ENCODE results near the gene NDUFB6. TPM values are rescaled to one million over a fixed set of nuclear protein-coding genes. Genes with fewer than 3 reads are reported as not detected.
"Not testable (repeated sequence)": the region's sequence is repeated elsewhere in the genome, so short reads cannot be mapped to it uniquely, and the experiment has no call there.

Gene NDUFB6
- polyA plus RNA-seq, 1 donor from 2014 or later: 148 TPM

DNA sequence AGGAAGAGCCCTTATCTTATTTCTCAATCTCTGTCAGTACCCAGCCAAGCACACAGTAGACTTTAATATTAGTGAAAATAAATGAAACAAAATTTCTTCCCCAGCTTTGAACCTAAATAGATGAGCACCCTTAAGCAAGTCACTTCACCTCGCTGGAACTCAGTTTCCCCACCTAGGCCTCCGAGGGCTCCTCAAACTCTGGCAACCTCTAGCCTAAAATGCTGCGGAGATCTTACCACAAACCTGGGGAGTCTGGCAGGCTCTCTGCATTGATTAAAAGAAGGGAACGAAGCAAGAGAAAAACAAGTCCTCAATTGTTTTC is 47.3 kb downstream of the NDUFB6 start:
- no peaks in the 10 kb centered on the region for H3K9me2 ChIP-seq (ENCODE audit: insufficient read depth, low read length)
- no peak overlapping the region for H3K9ac ChIP-seq (ENCODE audit: low read length)
- no peaks in the 10 kb centered on the region for H3K79me2 ChIP-seq (replicated peaks; ENCODE audit: insufficient read depth, low read length)
- H3F3A ChIP-seq (ENCODE audit: insufficient read depth, low read length, poor library complexity, severe bottlenecking): no peaks in the 10 kb centered on the region
- H3K27ac ChIP-seq (ENCODE audit: low read length): no peak overlapping the region
- H3K9me3 ChIP-seq (ENCODE audit: low read length): no peaks in the 10 kb centered on the region
- H3K36me3 ChIP-seq (ENCODE audit: insufficient read depth, low read length): no peaks in the 10 kb centered on the region
- no peaks in the 10 kb centered on the region for H4K20me1 ChIP-seq (ENCODE audit: insufficient read depth)
- H2AFZ ChIP-seq (ENCODE audit: low read depth, low read length): no peak overlapping the region
- no peaks in the 10 kb centered on the region for H3K27me3 ChIP-seq (ENCODE audit: insufficient read depth, low read depth, low read length)
- TF ChIP-seq, protein P1, sequence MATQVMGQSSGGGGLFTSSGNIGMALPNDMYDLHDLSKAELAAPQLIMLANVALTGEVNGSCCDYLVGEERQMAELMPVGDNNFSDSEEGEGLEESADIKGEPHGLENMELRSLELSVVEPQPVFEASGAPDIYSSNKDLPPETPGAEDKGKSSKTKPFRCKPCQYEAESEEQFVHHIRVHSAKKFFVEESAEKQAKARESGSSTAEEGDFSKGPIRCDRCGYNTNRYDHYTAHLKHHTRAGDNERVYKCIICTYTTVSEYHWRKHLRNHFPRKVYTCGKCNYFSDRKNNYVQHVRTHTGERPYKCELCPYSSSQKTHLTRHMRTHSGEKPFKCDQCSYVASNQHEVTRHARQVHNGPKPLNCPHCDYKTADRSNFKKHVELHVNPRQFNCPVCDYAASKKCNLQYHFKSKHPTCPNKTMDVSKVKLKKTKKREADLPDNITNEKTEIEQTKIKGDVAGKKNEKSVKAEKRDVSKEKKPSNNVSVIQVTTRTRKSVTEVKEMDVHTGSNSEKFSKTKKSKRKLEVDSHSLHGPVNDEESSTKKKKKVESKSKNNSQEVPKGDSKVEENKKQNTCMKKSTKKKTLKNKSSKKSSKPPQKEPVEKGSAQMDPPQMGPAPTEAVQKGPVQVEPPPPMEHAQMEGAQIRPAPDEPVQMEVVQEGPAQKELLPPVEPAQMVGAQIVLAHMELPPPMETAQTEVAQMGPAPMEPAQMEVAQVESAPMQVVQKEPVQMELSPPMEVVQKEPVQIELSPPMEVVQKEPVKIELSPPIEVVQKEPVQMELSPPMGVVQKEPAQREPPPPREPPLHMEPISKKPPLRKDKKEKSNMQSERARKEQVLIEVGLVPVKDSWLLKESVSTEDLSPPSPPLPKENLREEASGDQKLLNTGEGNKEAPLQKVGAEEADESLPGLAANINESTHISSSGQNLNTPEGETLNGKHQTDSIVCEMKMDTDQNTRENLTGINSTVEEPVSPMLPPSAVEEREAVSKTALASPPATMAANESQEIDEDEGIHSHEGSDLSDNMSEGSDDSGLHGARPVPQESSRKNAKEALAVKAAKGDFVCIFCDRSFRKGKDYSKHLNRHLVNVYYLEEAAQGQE (IDR thresholded peaks at IDR 0.05; ENCODE audit: borderline replicate concordance): no peak
- no peak for TF ChIP-seq POLR2AphosphoS5 (IDR thresholded peaks at IDR 0.05)
- TF ChIP-seq MXI1 (conservative IDR thresholded peaks at IDR 0.05; ENCODE audit: poor library complexity, severe bottlenecking): no peak
- no peak for TF ChIP-seq EZH2 (IDR thresholded peaks at IDR 0.05; ENCODE audit: borderline replicate concordance, insufficient read depth, low read length, poor library complexity, severe bottlenecking)
- H3K4me2 ChIP-seq (ENCODE audit: low read length): no peak overlapping the region
- H3K4me3 ChIP-seq (ENCODE audit: low read length): peak overlapping the region; percentile 66

GRCh38 chr9:32524892-32525708 is 47.9 kb downstream of the NDUFB6 start:
- H3K9me2 ChIP-seq (ENCODE audit: insufficient read depth, low read length): no peaks in the 10 kb centered on the region
- H3K79me2 ChIP-seq (replicated peaks; ENCODE audit: insufficient read depth, low read length): no peaks in the 10 kb centered on the region
- H3K9me3 ChIP-seq (ENCODE audit: low read length): no peaks in the 10 kb centered on the region
- TF ChIP-seq RAD21 (conservative IDR thresholded peaks at IDR 0.05) (no peak), MXI1 (conservative IDR thresholded peaks at IDR 0.05; ENCODE audit: poor library complexity, severe bottlenecking) (no peak), SMC3 (conservative IDR thresholded peaks at IDR 0.05; ENCODE audit: poor library complexity) (no peak), POLR2AphosphoS5 (IDR thresholded peaks at IDR 0.05) (no peak), EP300 (conservative IDR thresholded peaks at IDR 0.05; ENCODE audit: poor library complexity, severe bottlenecking) (no peak), EZH2 (IDR thresholded peaks at IDR 0.05; ENCODE audit: borderline replicate concordance, insufficient read depth, low read length, poor library complexity, severe bottlenecking) (no peak), TAF1 (IDR thresholded peaks at IDR 0.05; ENCODE audit: low read depth) (no peak), CTCF (IDR thresholded peaks at IDR 0.05; ENCODE audit: poor library complexity, severe bottlenecking) (no peak)
- TF ChIP-seq, protein P1 (IDR thresholded peaks at IDR 0.05; ENCODE audit: borderline replicate concordance): no peak
- H3K27ac ChIP-seq (ENCODE audit: low read length): no peak overlapping the region
- H2AFZ ChIP-seq (ENCODE audit: low read depth, low read length): no peak overlapping the region
- no peak overlapping the region for H3K4me2 ChIP-seq (ENCODE audit: low read length)
- H3K9ac ChIP-seq (ENCODE audit: low read length): no peak overlapping the region
- H3K36me3 ChIP-seq (ENCODE audit: insufficient read depth, low read length): no peaks in the 10 kb centered on the region
- H3K4me3 ChIP-seq (ENCODE audit: low read length): no peak overlapping the region
- H4K20me1 ChIP-seq (ENCODE audit: insufficient read depth): no peaks in the 10 kb centered on the region
- no peaks in the 10 kb centered on the region for H3F3A ChIP-seq (ENCODE audit: insufficient read depth, low read length, poor library complexity, severe bottlenecking)
- no peaks in the 10 kb centered on the region for H3K27me3 ChIP-seq (ENCODE audit: insufficient read depth, low read depth, low read length)

DNA sequence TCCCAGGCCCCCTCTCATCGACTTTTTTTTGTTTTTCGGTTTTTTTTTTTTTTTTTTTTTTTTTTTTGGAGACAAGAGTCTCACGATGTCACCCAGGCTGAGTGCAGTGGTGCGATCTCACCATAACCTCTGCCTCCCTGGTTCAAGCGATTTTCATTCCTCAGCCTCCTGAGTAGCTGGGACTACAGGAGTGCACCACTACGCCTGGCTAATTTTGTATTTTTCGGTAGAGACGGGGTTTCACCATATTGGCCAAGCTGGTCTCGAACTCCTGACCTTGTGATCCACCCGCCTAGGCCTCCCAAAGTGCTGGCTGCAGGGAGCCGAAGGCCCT is 48.4 kb downstream of the NDUFB6 start:
- not testable (repeated sequence) for H2AFZ ChIP-seq (ENCODE audit: low read depth, low read length); H3K27ac ChIP-seq (ENCODE audit: low read length); H3K4me3 ChIP-seq (ENCODE audit: low read length); H3K9ac ChIP-seq (ENCODE audit: low read length); H3K79me2 ChIP-seq (replicated peaks; ENCODE audit: insufficient read depth, low read length); H3F3A ChIP-seq (ENCODE audit: insufficient read depth, low read length, poor library complexity, severe bottlenecking); H3K36me3 ChIP-seq (ENCODE audit: insufficient read depth, low read length); H3K27me3 ChIP-seq (ENCODE audit: insufficient read depth, low read depth, low read length); H3K9me3 ChIP-seq (ENCODE audit: low read length); H3K4me2 ChIP-seq (ENCODE audit: low read length); H3K9me2 ChIP-seq (ENCODE audit: insufficient read depth, low read length); H4K20me1 ChIP-seq (ENCODE audit: insufficient read depth)
